GM12874 (cell line): ENCODE data around the gene XCR1.

Experiments
- TF ChIP-seq, protein P1 (sequence below): IDR thresholded peaks from 2 replicates; pipeline ENCODE4 v1.5.1; 2011; ENCODE audit warnings: low read depth, mild to moderate bottlenecking, control low read depth, low read length, moderate library complexity; ENCODE audit not compliant: insufficient read depth

Gene XCR1

DNA sequence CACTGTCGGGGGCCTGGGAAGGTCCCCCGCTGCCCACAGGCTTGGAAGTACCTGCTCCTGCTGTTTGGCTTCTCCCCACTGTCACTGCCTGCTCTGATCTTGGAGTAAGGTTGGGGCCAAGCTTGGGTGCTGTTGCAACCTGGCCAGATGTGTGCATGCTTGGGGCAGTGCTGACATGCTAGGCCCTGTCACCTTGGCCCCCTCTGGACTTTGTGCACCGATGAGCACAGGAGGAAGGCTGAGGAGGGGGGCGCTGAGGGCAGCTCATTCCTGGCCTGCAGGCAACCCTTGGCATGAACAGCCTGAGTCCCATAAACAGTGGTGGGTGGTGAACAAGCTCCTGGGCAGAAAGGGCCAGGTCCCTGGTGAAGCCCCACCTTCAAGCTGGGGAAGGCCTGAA is 4.0 kb upstream of the XCR1 start:
- TF ChIP-seq, protein P1, sequence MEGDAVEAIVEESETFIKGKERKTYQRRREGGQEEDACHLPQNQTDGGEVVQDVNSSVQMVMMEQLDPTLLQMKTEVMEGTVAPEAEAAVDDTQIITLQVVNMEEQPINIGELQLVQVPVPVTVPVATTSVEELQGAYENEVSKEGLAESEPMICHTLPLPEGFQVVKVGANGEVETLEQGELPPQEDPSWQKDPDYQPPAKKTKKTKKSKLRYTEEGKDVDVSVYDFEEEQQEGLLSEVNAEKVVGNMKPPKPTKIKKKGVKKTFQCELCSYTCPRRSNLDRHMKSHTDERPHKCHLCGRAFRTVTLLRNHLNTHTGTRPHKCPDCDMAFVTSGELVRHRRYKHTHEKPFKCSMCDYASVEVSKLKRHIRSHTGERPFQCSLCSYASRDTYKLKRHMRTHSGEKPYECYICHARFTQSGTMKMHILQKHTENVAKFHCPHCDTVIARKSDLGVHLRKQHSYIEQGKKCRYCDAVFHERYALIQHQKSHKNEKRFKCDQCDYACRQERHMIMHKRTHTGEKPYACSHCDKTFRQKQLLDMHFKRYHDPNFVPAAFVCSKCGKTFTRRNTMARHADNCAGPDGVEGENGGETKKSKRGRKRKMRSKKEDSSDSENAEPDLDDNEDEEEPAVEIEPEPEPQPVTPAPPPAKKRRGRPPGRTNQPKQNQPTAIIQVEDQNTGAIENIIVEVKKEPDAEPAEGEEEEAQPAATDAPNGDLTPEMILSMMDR = no peak

DNA sequence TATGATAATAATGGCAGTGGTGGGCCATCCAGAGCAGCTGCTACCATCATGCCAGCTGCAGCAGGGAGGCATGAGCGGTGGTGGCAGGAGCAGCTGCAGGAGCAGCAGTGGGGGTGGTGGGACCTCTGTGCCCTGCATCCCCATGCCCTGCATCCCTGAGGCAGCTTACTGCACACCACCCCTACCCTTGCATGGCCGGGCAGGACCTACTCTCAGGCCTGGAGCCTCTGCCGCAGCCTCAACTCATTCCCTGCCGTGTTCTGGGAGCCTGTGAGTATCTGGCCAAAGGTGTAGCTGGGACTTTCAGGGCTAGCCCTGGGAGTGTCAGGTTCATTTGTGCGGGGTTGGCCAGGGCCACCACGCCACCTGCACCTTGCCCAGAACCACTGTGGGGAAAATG is 3.3 kb upstream of the XCR1 start:
- TF ChIP-seq, protein P1 = no peak

DNA sequence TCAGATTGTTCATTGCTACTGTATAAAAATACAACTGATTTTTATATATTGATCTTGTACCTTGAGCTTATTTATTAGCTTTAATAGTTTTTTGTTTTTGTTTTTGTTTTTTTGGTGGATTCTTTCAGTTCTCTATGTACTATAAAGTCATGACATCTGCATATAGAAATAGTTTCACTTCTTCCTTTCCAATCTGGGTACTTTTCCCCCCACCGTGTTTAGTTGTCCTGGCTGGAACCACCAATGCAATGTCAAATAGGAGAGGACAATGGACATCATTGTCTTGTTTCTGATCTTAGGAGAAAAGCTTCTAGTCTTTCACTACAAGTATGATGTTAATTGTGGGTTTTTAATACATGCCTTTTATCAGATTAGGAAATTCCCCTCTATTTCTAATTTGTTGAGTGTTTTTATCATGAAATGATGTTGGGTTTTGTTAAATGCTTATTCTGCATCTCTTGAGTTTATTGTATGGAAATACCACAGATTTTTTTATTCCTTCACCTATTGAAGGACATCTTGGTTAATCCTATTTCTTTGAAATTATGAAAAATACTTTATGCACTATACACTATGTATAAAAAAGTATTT is 2.8 kb upstream of the XCR1 start:
- TF ChIP-seq, protein P1 = no peak

DNA sequence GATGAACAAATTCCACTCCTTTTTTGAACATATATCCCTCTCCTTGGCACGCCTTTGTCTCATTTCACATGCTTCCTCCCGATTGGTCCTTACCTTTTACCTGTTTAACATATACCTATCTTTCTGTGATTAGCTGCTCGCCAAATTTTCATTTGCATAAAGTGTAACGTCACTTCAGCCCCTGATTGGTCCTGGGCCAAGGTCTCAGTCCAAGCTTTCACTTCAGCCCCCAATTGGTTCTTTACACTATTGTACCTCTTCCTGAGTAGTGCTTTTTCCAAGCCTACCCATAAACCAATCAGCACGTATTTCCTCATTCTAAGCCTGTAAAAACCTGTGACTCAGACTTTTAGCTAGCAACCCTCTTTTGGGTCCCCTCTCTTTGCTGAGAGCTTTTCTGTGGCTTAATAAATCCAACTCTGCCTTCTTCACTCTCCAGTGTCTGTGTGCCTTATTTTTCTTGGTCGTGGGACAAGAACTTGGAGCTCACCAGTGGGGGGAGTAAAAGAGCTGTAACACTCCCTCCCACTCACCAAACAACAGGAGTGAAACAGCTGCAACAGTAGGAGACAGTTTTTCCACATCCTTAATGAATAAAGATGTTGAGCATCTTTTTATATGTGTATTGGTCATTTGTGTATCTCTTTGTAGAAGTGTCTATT is 584 bp upstream of the XCR1 start:
- TF ChIP-seq, protein P1 = no peak

DNA sequence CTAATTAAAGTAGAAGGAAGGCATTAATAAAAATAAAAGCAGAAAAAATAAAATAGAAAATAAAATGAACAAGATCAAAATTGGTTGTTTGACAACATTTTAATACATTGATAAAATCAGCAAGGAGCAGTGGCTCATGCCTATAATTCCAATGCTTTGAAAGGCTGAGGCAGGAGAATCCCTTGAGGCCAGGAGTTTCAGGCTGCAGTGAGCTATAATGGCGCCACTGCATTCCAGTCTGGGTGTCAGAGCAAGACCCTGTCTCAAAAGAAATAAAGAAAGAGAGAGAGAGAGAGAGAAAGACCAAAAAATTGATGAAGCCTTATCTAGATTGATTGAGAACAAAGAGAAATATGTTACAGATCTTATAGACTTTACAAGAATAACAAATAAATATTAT is 2.1 kb downstream of the XCR1 start:
- TF ChIP-seq, protein P1 = no peak

DNA sequence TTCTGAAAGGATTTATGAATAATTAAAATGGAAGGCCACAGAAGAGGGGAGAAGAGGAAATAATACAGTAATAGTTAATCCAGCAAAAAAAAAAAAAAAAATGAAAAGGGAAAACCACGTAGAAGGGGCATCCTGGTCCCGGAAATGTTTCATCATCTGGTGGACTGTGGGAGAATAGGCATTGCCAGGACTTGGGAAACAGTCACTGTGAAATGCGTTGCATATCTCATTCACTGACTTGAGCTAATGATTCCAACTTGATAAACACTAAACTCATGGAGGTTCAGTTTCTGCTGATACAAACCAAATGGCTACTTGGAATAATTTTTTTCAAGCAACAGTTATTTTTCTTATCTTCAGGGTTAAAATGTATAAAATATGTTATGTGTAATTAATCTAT is 3.2 kb downstream of the XCR1 start:
- TF ChIP-seq, protein P1 = no peak

DNA sequence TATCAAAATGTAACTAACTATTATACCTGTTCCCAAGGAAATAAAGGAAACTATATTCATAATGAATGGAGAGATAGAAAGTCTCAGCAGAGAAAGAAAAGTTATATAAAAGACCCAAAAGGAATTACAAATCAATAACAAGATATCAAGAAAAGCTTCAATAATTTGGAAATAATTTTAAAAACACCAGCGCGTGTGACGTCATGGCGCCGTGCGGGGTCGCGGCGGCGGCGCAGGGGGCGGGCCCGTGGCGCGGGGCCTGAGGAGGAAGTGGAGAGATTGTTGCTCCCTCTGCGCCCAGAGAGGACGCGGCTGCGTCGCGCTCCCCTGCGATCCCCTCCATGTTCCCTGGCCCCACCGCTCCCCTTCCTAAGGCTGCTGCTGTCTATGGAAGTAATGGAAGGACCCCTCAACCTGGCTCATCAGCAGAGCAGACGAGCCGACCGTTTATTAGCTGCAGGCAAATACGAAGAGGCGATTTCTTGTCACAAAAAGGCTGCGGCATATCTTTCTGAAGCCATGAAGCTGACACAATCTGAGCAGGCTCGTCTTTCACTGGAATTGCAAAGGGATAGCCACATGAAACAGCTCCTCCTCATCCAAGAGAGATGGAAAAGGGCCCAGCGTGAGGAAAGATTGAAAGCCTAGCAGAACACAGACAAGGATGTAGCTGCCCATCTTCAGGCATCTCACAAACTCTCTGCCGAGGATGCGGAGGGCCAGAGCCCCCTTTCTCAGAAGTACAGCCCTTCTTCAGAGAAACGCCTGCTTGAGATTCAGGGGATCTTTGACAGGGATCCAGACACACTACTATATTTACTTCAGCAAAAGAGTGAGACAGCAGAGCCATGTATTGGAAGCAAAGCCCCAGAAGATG is 4.1 kb downstream of the XCR1 start:
- TF ChIP-seq, protein P1 = no peak
